ENCODE data around the gene SLC20A1. TPM values are rescaled to one million over a fixed set of nuclear protein-coding genes. Genes with fewer than 3 reads are reported as not detected.

The SLC20A1 gene
- total RNA-seq, 3 donors from 2014 or later: 26.1 to 46.8 (median 42.6) TPM

GRCh38 chr2:112644155-112644932 lies 1.4 kb upstream of the SLC20A1 start:
- H3K27me3 ChIP-seq: no peaks in the 10 kb centered on the region
- no peaks in the 10 kb centered on the region for H3K4me1 ChIP-seq
- no peaks in the 10 kb centered on the region for H3K36me3 ChIP-seq
- peak overlapping the region; percentile 94 to 97 for H3K27ac ChIP-seq
- DNase-seq (ENCODE audit: low spot score in 2 of 2): no peak
- TF ChIP-seq POLR2AphosphoS5 (IDR thresholded peaks at IDR 0.05): no peak
- intact Hi-C loops (cut with DNase I; ENCODE audit: low total_unique reads): no loop called here
- H3K4me3 ChIP-seq: peak overlapping the region; percentile 86 to 91 (median 91)
- H3K9me3 ChIP-seq: no peaks in the 10 kb centered on the region

GRCh38 chr2:112644933-112645309 lies 818 bp upstream of the SLC20A1 start:
- H3K27me3 ChIP-seq: no peaks in the 10 kb centered on the region
- H3K4me3 ChIP-seq: peak overlapping the region; percentile 86 to 91 (median 91)
- intact Hi-C loops (cut with DNase I; ENCODE audit: low total_unique reads): no loop called here
- H3K9me3 ChIP-seq: no peaks in the 10 kb centered on the region
- peak overlapping the region; percentile 94 to 97 for H3K27ac ChIP-seq
- no peaks in the 10 kb centered on the region for H3K36me3 ChIP-seq
- TF ChIP-seq POLR2A (IDR thresholded peaks at IDR 0.05): no peak
- TF ChIP-seq POLR2AphosphoS5 (IDR thresholded peaks at IDR 0.05): peak in 1 of 3 donors; percentile 63
- TF ChIP-seq CTCF (IDR thresholded peaks at IDR 0.05): no peak
- DNase-seq (ENCODE audit: low spot score in 2 of 2): no peak
- no peaks in the 10 kb centered on the region for H3K4me1 ChIP-seq

GRCh38 chr2:112646102-112646719 lies 472 bp downstream of the SLC20A1 start:
- TF ChIP-seq CTCF (IDR thresholded peaks at IDR 0.05) (no peak), POLR2AphosphoS5 (IDR thresholded peaks at IDR 0.05) (no peak)
- H3K36me3 ChIP-seq: no peaks in the 10 kb centered on the region
- peak overlapping the region; percentile 86 to 91 (median 91) for H3K4me3 ChIP-seq
- DNase-seq (ENCODE audit: low spot score in 2 of 2): no peak
- H3K27ac ChIP-seq: peak overlapping the region; percentile 94 to 97
- intact Hi-C loops (cut with DNase I; ENCODE audit: low total_unique reads): no loop called here
- H3K27me3 ChIP-seq: no peaks in the 10 kb centered on the region
- H3K4me1 ChIP-seq: no peaks in the 10 kb centered on the region
- no peaks in the 10 kb centered on the region for H3K9me3 ChIP-seq

GRCh38 chr2:112646791-112647689 lies 1.3 kb downstream of the SLC20A1 start:
- peak overlapping the region; percentile 86 to 91 (median 91) for H3K4me3 ChIP-seq
- no peak for DNase-seq (ENCODE audit: low spot score in 2 of 2)
- intact Hi-C loops (cut with DNase I; ENCODE audit: low total_unique reads): no loop called here
- H3K27me3 ChIP-seq: no peaks in the 10 kb centered on the region
- no peaks in the 10 kb centered on the region for H3K36me3 ChIP-seq
- no peaks in the 10 kb centered on the region for H3K9me3 ChIP-seq
- H3K27ac ChIP-seq: peak overlapping the region in 1 of 2 donors; percentile 97
- no peaks in the 10 kb centered on the region for H3K4me1 ChIP-seq
- TF ChIP-seq POLR2AphosphoS5 (IDR thresholded peaks at IDR 0.05) (no peak), CTCF (IDR thresholded peaks at IDR 0.05) (no peak), POLR2A (IDR thresholded peaks at IDR 0.05) (no peak)

GRCh38 chr2:112648081-112648480 lies 2.3 kb downstream of the SLC20A1 start:
- Histone ChIP-seq H3K27ac (no peak overlapping the region), H3K9me3 (no peaks in the 10 kb centered on the region), H3K27me3 (no peaks in the 10 kb centered on the region), H3K36me3 (no peaks in the 10 kb centered on the region), H3K4me3 (peak overlapping the region in 1 of 3 donors; percentile 86), H3K4me1 (no peaks in the 10 kb centered on the region)
- no peak for DNase-seq (ENCODE audit: low spot score in 2 of 2)
- intact Hi-C loops (cut with DNase I; ENCODE audit: low total_unique reads): no loop called here
- no peak for TF ChIP-seq POLR2A (IDR thresholded peaks at IDR 0.05)
- TF ChIP-seq POLR2AphosphoS5 (IDR thresholded peaks at IDR 0.05): no peak
- no peak for TF ChIP-seq CTCF (IDR thresholded peaks at IDR 0.05)
